Lower lobe of right lung (tissue), 2 donors: ENCODE data around the gene FBF1. TPM values are rescaled to one million over a fixed set of nuclear protein-coding genes. Genes with fewer than 3 reads are reported as not detected.

Experiments used
- ATAC-seq, 2 donors: fragments of 200-7000 bp; cut with Tn5 transposase; one replicate each; pipeline ENCODE4 v1.9.1; 2020 to 2022; ENCODE audit warnings: mild to moderate bottlenecking in 2 of 2, moderate library complexity in 2 of 2
- DNase-seq: peaks from one replicate; pipeline ENCODE4 v3.0.0-alpha.2; 2020
- H3K27ac ChIP-seq: fragments of 200-600 bp; one replicate; pipeline ENCODE4 v1.8.0; 2022
- H3K27me3 ChIP-seq: fragments of 200-600 bp; one replicate; pipeline ENCODE4 v1.8.0; 2022; ENCODE audit warnings: low read depth
- H3K36me3 ChIP-seq: fragments of 200-600 bp; one replicate; pipeline ENCODE4 v1.8.0; 2022; ENCODE audit warnings: mild to moderate bottlenecking
- H3K4me1 ChIP-seq: fragments of 200-600 bp; one replicate; pipeline ENCODE4 v1.8.0; 2022
- H3K4me3 ChIP-seq: fragments of 200-600 bp; one replicate; pipeline ENCODE4 v1.8.0; 2022; ENCODE audit warnings: mild to moderate bottlenecking
- H3K9me3 ChIP-seq: fragments of 200-600 bp; one replicate; pipeline ENCODE4 v1.8.0; 2022
- intact Hi-C: fragments of 100-400 bp; cut with DNase I; formaldehyde crosslinking; loops from one replicate; pipeline ENCODE4 v1.11.0; 2022
- total RNA-seq: library from RNA; stranded (reverse); fragmentation: NEBNext Ultra II Directional; extraction: Animal tissue kit (Norgen Biotek cat#: 25700); gene quantifications from one replicate; pipeline ENCODE4 v1.2.1, GENCODE V29; 2021
- TF ChIP-seq, protein P1 (sequence below): fragments of 200-600 bp; IDR thresholded peaks from one replicate; pipeline ENCODE4 v1.8.0; 2022; ENCODE audit warnings: antibody characterized with exemption, mild to moderate bottlenecking
- donor health status: DM: no; HTN: yes; CAD: no; lungs with severe emphysema.

Gene FBF1
- total RNA-seq, 1 donor from 2014 or later: 13.1 TPM

DNA sequence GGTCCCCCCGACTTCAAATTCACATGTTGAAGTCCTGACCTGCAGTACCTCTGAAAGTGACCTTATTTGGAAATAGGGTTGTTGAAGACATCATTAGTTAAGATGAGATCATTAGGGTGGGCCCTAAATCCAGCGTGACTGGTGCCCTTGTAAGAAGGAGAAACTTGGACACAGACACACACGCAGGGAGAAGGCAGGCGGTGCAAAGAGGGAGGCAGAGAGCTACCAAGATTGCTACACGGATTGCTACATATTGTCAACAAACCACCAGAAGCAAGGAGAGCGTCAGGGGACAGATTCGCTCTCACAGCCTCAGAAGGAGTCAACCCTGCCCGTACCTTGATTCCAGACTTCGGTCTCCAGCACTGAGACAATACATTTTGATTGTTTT, 78.9 kb downstream of the FBF1 start:
- no peak for ATAC-seq
- Histone ChIP-seq H3K4me3 (no peak overlapping the region), H3K9me3 (no peaks in the 10 kb centered on the region), H3K27me3 (no peaks in the 10 kb centered on the region), H3K27ac (no peak overlapping the region), H3K4me1 (peaks cover 32% of the 10 kb centered on the region), H3K36me3 (no peaks in the 10 kb centered on the region)
- DNase-seq: no peak
- TF ChIP-seq, protein P1, sequence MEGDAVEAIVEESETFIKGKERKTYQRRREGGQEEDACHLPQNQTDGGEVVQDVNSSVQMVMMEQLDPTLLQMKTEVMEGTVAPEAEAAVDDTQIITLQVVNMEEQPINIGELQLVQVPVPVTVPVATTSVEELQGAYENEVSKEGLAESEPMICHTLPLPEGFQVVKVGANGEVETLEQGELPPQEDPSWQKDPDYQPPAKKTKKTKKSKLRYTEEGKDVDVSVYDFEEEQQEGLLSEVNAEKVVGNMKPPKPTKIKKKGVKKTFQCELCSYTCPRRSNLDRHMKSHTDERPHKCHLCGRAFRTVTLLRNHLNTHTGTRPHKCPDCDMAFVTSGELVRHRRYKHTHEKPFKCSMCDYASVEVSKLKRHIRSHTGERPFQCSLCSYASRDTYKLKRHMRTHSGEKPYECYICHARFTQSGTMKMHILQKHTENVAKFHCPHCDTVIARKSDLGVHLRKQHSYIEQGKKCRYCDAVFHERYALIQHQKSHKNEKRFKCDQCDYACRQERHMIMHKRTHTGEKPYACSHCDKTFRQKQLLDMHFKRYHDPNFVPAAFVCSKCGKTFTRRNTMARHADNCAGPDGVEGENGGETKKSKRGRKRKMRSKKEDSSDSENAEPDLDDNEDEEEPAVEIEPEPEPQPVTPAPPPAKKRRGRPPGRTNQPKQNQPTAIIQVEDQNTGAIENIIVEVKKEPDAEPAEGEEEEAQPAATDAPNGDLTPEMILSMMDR: no peak
- intact Hi-C loops: no loop called here

Other genes starting within 250 kb of the FBF1 start
- gene ITGB4, start 219.6 kb downstream of the FBF1 start, total RNA-seq: 34.7 TPM
- gene GALK1, start 175.8 kb downstream of the FBF1 start, total RNA-seq: 34.0 TPM
- 31.1 TPM for gene UNK, start 156.2 kb downstream of the FBF1 start, total RNA-seq
- 118 TPM for gene UNC13D, start 96.6 kb downstream of the FBF1 start, total RNA-seq
- gene WBP2, start 85.7 kb downstream of the FBF1 start, total RNA-seq: 145 TPM
- gene TRIM47, start 62.5 kb downstream of the FBF1 start, total RNA-seq: 21.0 TPM
- 32.4 TPM for gene TRIM65, start 44.1 kb downstream of the FBF1 start, total RNA-seq
- 68.9 TPM for gene MRPL38, start 36.2 kb downstream of the FBF1 start, total RNA-seq
- gene ACOX1, start 38.1 kb upstream of the FBF1 start, total RNA-seq: 67.1 TPM
- 14.6 TPM for gene TEN1, start 38.2 kb upstream of the FBF1 start, total RNA-seq
- gene CDK3, start 59.8 kb upstream of the FBF1 start, total RNA-seq: 8.4 TPM
- 36.8 TPM for gene EVPL, start 86.3 kb upstream of the FBF1 start, total RNA-seq
- gene SRP68, start 131.5 kb upstream of the FBF1 start, total RNA-seq: 65.0 TPM
- not detected for gene GALR2, start 133.7 kb upstream of the FBF1 start, total RNA-seq
- not detected for gene ZACN, start 138.1 kb upstream of the FBF1 start, total RNA-seq
- 118 TPM for gene EXOC7, start 162.7 kb upstream of the FBF1 start, total RNA-seq
- 21.5 TPM for gene FOXJ1, start 200.2 kb upstream of the FBF1 start, total RNA-seq